WTC11 (cell line): Measurements from ENCODE around the gene STARD7. TPM values are rescaled to one million over a fixed set of nuclear protein-coding genes. Genes with fewer than 3 reads are reported as not detected.
A peak's percentile ranks its signal among the peaks of the same experiment; 100 is the strongest.

Experiments
- CDX4 ChIP-seq: fragments of 250-450 bp; sonication (Bioruptor Pico); IDR thresholded peaks from 2 replicates; pipeline ENCODE4 v1.9.0; 2021; ENCODE audit warnings: moderate library complexity, mild to moderate bottlenecking, inconsistent platforms, borderline replicate concordance
- GABPB1 ChIP-seq: sonication (generic); formaldehyde crosslinking; IDR thresholded peaks from 2 replicates; pipeline ENCODE4 v1.8.1; 2023; ENCODE audit warnings: mild to moderate bottlenecking, missing genetic modification reagents
- KAT7 ChIP-seq: sonication (generic); formaldehyde crosslinking; IDR thresholded peaks from 2 replicates; pipeline ENCODE4 v1.8.1; 2023; ENCODE audit warnings: missing genetic modification reagents, mild to moderate bottlenecking, borderline replicate concordance
- MXD4 ChIP-seq: fragments of 250-450 bp; sonication (Bioruptor Pico); IDR thresholded peaks from 2 replicates; pipeline ENCODE4 v1.8.0; 2021; ENCODE audit warnings: mild to moderate bottlenecking, moderate library complexity, borderline replicate concordance
- NFATC4 ChIP-seq: fragments of 250-450 bp; sonication (Bioruptor Pico); IDR thresholded peaks from 2 replicates; pipeline ENCODE4 v1.9.0; 2021; ENCODE audit warnings: mild to moderate bottlenecking
- NFYB ChIP-seq: sonication (generic); formaldehyde crosslinking; conservative IDR thresholded peaks from 2 replicates; pipeline ENCODE4 v1.8.0; 2022; ENCODE audit warnings: low read depth, missing genetic modification reagents
- OVOL2 ChIP-seq: fragments of 250-450 bp; sonication (Bioruptor Pico); IDR thresholded peaks from 2 replicates; pipeline ENCODE4 v1.9.0; 2021; ENCODE audit warnings: mild to moderate bottlenecking, borderline replicate concordance
- SP1 ChIP-seq: sonication (generic); formaldehyde crosslinking; conservative IDR thresholded peaks from 2 replicates; pipeline ENCODE4 v1.8.1; 2022; ENCODE audit warnings: missing genetic modification reagents
- TP53 ChIP-seq: sonication (generic); formaldehyde crosslinking; IDR thresholded peaks from 2 replicates; pipeline ENCODE4 v1.8.1; 2023; ENCODE audit warnings: mild to moderate bottlenecking, missing genetic modification reagents
- USF1 ChIP-seq: sonication (generic); formaldehyde crosslinking; IDR thresholded peaks from 2 replicates; pipeline ENCODE4 v1.8.0; 2022; ENCODE audit warnings: mild to moderate bottlenecking, missing genetic modification reagents
- ZBTB21 ChIP-seq: sonication (generic); formaldehyde crosslinking; IDR thresholded peaks from 2 replicates; pipeline ENCODE4 v1.8.1; 2023; ENCODE audit warnings: mild to moderate bottlenecking, missing genetic modification reagents, borderline replicate concordance
- ZNF121 ChIP-seq: sonication (generic); formaldehyde crosslinking; IDR thresholded peaks from 2 replicates; pipeline ENCODE4 v1.8.0; 2023; ENCODE audit warnings: missing genetic modification reagents
- ZNF671 ChIP-seq: fragments of 250-450 bp; sonication (Bioruptor Pico); IDR thresholded peaks from 2 replicates; pipeline ENCODE4 v1.8.0; 2021; ENCODE audit warnings: mild to moderate bottlenecking
- total RNA-seq: library from RNA; stranded (reverse); gene quantifications from 3 replicates; pipeline ENCODE4 v1.2.3, GENCODE V29; 2021
- TF ChIP-seq, protein P1 (sequence below): fragments of 250-450 bp; sonication (Bioruptor Pico); IDR thresholded peaks from 2 replicates; pipeline ENCODE4 v1.9.0; 2021; ENCODE audit warnings: mild to moderate bottlenecking, borderline replicate concordance
- TF ChIP-seq, protein P2 (sequence below): sonication (generic); formaldehyde crosslinking; IDR thresholded peaks from 2 replicates; pipeline ENCODE4 v1.8.0; 2023; ENCODE audit warnings: mild to moderate bottlenecking, missing genetic modification reagents
- TF ChIP-seq, protein P3 (sequence below): sonication (generic); formaldehyde crosslinking; IDR thresholded peaks from 2 replicates; pipeline ENCODE4 v1.8.1; 2023; ENCODE audit warnings: mild to moderate bottlenecking, moderate library complexity, missing genetic modification reagents
- TF ChIP-seq, protein P4 (sequence below): sonication (generic); formaldehyde crosslinking; IDR thresholded peaks from 2 replicates; pipeline ENCODE4 v1.8.1; 2023; ENCODE audit warnings: mild to moderate bottlenecking, missing genetic modification reagents, moderate library complexity
- TF ChIP-seq, protein P5 (sequence below): sonication (generic); formaldehyde crosslinking; IDR thresholded peaks from 2 replicates; pipeline ENCODE4 v1.8.1; 2023; ENCODE audit warnings: mild to moderate bottlenecking, missing genetic modification reagents, moderate library complexity
- TF ChIP-seq, protein P6 (sequence below): fragments of 250-450 bp; sonication (Bioruptor Pico); IDR thresholded peaks from 2 replicates; pipeline ENCODE4 v2.1.2; 2022; ENCODE audit warnings: mild to moderate bottlenecking, moderate library complexity
- TF ChIP-seq, protein P7 (sequence below): fragments of 200-600 bp; IDR thresholded peaks from 2 replicates; pipeline ENCODE4 v1.8.0; 2022; ENCODE audit warnings: antibody characterized with exemption

STARD7 gene
- total RNA-seq, 1 experiment from 2014 or later, result 217 TPM

DNA sequence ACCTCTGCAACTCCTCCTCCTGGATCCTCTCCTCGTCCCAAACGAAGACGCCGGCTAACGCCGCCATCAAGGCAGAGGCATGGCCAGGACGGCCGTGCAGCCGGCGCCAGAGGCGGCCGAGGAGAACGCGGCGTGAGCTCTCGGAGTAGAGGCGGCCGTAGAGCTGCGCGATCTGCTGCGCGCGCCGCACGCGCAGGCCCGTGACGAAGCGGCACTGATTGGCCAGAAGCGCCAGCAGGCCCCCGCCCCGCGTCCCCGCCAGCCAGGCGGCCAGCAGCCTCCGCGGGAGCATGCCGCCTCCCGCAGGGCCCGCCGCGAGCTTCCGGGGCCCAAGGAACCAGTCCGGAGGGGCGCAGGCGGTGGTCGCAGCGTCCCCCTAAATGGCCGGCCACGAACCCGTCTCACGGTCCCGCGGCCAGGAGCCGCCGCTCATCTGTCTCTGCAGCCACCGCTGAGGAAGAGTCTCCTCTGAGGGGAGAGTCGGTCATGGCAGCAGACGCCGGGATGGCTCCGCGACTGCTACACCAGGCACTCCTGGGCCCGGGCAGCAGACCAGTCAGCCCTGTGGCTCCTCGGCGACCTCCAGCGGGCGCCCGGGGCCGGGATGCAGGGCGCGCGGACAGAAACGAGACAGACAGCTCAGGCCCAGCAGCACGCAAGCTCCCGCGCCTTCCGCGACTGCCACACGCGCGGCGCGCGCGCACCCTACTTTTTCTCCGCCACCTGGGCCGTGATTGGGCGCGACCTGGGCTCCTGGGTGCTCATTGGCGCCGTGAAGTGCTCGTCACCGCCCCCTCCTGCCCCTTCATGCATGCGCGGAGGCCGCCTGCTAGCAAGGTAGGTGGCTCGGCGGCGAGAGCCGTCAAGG, at the start of gene STARD7 (continued):
- TF ChIP-seq, protein P1, sequence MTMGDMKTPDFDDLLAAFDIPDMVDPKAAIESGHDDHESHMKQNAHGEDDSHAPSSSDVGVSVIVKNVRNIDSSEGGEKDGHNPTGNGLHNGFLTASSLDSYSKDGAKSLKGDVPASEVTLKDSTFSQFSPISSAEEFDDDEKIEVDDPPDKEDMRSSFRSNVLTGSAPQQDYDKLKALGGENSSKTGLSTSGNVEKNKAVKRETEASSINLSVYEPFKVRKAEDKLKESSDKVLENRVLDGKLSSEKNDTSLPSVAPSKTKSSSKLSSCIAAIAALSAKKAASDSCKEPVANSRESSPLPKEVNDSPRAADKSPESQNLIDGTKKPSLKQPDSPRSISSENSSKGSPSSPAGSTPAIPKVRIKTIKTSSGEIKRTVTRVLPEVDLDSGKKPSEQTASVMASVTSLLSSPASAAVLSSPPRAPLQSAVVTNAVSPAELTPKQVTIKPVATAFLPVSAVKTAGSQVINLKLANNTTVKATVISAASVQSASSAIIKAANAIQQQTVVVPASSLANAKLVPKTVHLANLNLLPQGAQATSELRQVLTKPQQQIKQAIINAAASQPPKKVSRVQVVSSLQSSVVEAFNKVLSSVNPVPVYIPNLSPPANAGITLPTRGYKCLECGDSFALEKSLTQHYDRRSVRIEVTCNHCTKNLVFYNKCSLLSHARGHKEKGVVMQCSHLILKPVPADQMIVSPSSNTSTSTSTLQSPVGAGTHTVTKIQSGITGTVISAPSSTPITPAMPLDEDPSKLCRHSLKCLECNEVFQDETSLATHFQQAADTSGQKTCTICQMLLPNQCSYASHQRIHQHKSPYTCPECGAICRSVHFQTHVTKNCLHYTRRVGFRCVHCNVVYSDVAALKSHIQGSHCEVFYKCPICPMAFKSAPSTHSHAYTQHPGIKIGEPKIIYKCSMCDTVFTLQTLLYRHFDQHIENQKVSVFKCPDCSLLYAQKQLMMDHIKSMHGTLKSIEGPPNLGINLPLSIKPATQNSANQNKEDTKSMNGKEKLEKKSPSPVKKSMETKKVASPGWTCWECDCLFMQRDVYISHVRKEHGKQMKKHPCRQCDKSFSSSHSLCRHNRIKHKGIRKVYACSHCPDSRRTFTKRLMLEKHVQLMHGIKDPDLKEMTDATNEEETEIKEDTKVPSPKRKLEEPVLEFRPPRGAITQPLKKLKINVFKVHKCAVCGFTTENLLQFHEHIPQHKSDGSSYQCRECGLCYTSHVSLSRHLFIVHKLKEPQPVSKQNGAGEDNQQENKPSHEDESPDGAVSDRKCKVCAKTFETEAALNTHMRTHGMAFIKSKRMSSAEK (CRISPR knock-in tag), result no peak
- TF ChIP-seq GABPB1 (CRISPR knock-in tag) (peak; percentile 11), SP1 (CRISPR knock-in tag) (peak; percentile 87), ZBTB21 (CRISPR knock-in tag) (0 out of 2 replicates have a peak, but pooled peaks have one; percentile 49), ZNF671 (no peak), KAT7 (CRISPR knock-in tag) (no peak), NFATC4 (CRISPR knock-in tag) (no peak), MXD4 (CRISPR knock-in tag) (no peak), TP53 (peak; percentile 45; the same call in 1 of the 2 replicates), ZNF121 (CRISPR knock-in tag) (no peak), USF1 (CRISPR knock-in tag) (peak; percentile 33; the same call in 1 of the 2 replicates), CDX4 (no peak), OVOL2 (CRISPR knock-in tag) (no peak), NFYB (CRISPR knock-in tag) (peak; percentile 97)
- TF ChIP-seq, protein P2, sequence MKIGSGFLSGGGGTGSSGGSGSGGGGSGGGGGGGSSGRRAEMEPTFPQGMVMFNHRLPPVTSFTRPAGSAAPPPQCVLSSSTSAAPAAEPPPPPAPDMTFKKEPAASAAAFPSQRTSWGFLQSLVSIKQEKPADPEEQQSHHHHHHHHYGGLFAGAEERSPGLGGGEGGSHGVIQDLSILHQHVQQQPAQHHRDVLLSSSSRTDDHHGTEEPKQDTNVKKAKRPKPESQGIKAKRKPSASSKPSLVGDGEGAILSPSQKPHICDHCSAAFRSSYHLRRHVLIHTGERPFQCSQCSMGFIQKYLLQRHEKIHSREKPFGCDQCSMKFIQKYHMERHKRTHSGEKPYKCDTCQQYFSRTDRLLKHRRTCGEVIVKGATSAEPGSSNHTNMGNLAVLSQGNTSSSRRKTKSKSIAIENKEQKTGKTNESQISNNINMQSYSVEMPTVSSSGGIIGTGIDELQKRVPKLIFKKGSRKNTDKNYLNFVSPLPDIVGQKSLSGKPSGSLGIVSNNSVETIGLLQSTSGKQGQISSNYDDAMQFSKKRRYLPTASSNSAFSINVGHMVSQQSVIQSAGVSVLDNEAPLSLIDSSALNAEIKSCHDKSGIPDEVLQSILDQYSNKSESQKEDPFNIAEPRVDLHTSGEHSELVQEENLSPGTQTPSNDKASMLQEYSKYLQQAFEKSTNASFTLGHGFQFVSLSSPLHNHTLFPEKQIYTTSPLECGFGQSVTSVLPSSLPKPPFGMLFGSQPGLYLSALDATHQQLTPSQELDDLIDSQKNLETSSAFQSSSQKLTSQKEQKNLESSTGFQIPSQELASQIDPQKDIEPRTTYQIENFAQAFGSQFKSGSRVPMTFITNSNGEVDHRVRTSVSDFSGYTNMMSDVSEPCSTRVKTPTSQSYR, result peak; percentile 54; the same call in 1 of the 2 replicates
- TF ChIP-seq, protein P3, sequence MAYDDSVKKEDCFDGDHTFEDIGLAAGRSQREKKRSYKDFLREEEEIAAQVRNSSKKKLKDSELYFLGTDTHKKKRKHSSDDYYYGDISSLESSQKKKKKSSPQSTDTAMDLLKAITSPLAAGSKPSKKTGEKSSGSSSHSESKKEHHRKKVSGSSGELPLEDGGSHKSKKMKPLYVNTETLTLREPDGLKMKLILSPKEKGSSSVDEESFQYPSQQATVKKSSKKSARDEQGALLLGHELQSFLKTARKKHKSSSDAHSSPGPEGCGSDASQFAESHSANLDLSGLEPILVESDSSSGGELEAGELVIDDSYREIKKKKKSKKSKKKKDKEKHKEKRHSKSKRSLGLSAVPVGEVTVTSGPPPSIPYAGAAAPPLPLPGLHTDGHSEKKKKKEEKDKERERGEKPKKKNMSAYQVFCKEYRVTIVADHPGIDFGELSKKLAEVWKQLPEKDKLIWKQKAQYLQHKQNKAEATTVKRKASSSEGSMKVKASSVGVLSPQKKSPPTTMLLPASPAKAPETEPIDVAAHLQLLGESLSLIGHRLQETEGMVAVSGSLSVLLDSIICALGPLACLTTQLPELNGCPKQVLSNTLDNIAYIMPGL (CRISPR knock-in tag), result peak; percentile 81; the same call in 1 of the 2 replicates
- TF ChIP-seq, protein P4, sequence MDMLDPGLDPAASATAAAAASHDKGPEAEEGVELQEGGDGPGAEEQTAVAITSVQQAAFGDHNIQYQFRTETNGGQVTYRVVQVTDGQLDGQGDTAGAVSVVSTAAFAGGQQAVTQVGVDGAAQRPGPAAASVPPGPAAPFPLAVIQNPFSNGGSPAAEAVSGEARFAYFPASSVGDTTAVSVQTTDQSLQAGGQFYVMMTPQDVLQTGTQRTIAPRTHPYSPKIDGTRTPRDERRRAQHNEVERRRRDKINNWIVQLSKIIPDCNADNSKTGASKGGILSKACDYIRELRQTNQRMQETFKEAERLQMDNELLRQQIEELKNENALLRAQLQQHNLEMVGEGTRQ (CRISPR knock-in tag), result peak; percentile 51
- TF ChIP-seq, protein P5, sequence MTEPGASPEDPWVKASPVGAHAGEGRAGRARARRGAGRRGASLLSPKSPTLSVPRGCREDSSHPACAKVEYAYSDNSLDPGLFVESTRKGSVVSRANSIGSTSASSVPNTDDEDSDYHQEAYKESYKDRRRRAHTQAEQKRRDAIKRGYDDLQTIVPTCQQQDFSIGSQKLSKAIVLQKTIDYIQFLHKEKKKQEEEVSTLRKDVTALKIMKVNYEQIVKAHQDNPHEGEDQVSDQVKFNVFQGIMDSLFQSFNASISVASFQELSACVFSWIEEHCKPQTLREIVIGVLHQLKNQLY, result 0 out of 2 replicates have a peak, but pooled peaks have one; percentile 23
- TF ChIP-seq, protein P6, sequence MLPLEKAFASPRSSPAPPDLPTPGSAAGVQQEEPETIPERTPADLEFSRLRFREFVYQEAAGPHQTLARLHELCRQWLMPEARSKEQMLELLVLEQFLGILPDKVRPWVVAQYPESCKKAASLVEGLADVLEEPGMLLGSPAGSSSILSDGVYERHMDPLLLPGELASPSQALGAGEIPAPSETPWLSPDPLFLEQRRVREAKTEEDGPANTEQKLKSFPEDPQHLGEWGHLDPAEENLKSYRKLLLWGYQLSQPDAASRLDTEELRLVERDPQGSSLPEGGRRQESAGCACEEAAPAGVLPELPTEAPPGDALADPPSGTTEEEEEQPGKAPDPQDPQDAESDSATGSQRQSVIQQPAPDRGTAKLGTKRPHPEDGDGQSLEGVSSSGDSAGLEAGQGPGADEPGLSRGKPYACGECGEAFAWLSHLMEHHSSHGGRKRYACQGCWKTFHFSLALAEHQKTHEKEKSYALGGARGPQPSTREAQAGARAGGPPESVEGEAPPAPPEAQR (CRISPR knock-in tag), result no peak
- TF ChIP-seq, protein P7, sequence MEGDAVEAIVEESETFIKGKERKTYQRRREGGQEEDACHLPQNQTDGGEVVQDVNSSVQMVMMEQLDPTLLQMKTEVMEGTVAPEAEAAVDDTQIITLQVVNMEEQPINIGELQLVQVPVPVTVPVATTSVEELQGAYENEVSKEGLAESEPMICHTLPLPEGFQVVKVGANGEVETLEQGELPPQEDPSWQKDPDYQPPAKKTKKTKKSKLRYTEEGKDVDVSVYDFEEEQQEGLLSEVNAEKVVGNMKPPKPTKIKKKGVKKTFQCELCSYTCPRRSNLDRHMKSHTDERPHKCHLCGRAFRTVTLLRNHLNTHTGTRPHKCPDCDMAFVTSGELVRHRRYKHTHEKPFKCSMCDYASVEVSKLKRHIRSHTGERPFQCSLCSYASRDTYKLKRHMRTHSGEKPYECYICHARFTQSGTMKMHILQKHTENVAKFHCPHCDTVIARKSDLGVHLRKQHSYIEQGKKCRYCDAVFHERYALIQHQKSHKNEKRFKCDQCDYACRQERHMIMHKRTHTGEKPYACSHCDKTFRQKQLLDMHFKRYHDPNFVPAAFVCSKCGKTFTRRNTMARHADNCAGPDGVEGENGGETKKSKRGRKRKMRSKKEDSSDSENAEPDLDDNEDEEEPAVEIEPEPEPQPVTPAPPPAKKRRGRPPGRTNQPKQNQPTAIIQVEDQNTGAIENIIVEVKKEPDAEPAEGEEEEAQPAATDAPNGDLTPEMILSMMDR, result no peak
